Hematopoietic multipotent progenitor cell treated with erythropoietin and hydrocortisone succinate and interleukin-3 and kit ligand, for 17 days (in vitro differentiated cells): ENCODE measurements around the gene TGFB1.
A peak's percentile ranks its signal among the peaks of the same experiment; 100 is the strongest.
"Not testable (repeated sequence)": the region's sequence is repeated elsewhere in the genome, so short reads cannot be mapped to it uniquely, and the experiment has no call there.

ENCODE experiments used
- DNase-seq: peaks from one replicate; pipeline ENCODE4 v3.0.0-alpha.2; 2015; ENCODE audit warnings: low spot score

Gene TGFB1

GRCh38 chr19:41353466-41354342, at the start of gene TGFB1:
Gene TGFB1, minus strand, starts transcription at chr19:41353922. Its CDS starts 878 bp downstream, at chr19:41353044.
- peak; percentile 76 for DNase-seq

- no peak for DNase-seq
These were observed 48.3 kb upstream of the TGFB1 start for GRCh38 chr19:41402010-41402409.

GRCh38 chr19:41401483-41401882, 47.8 kb upstream of the TGFB1 start:
- DNase-seq = no peak

GRCh38 chr19:41399525-41399924, 45.8 kb upstream of the TGFB1 start:
- DNase-seq = no peak

- no peak for DNase-seq
These were observed 45.4 kb upstream of the TGFB1 start for GRCh38 chr19:41399091-41399490.

- DNase-seq = no peak
These were observed 44.9 kb upstream of the TGFB1 start for GRCh38 chr19:41398598-41398997.

- DNase-seq = no peak
These were observed 44.3 kb upstream of the TGFB1 start for GRCh38 chr19:41398050-41398418.

- DNase-seq = peak; percentile 100
These were observed 43.6 kb upstream of the TGFB1 start, which contains the start of the genes BCKDHA and EXOSC5 for GRCh38 chr19:41397086-41398049. Gene BCKDHA, plus strand, starts transcription at chr19:41397818. Its CDS starts 10 bp downstream, at chr19:41397828. Gene EXOSC5, minus strand, starts transcription at chr19:41397359. Its CDS starts 31 bp downstream, at chr19:41397328.

GRCh38 chr19:41395355-41395754, 41.6 kb upstream of the TGFB1 start:
- no peak for DNase-seq

GRCh38 chr19:41392775-41393174, 39.1 kb upstream of the TGFB1 start:
- no peak for DNase-seq

- no peak for DNase-seq
These were observed 37.9 kb upstream of the TGFB1 start for GRCh38 chr19:41391618-41392017.

- no peak for DNase-seq
These were observed 32.7 kb upstream of the TGFB1 start for GRCh38 chr19:41386442-41386841.

GRCh38 chr19:41384351-41384750, 30.6 kb upstream of the TGFB1 start:
- DNase-seq = no peak

- not testable (repeated sequence) for DNase-seq
These were observed 27.8 kb upstream of the TGFB1 start for GRCh38 chr19:41381536-41381935.

- DNase-seq = no peak
These were observed 24.4 kb upstream of the TGFB1 start for GRCh38 chr19:41377977-41378709.

GRCh38 chr19:41376998-41377365, 23.3 kb upstream of the TGFB1 start:
- no peak for DNase-seq

GRCh38 chr19:41376241-41376997, 22.7 kb upstream of the TGFB1 start, which contains the start of gene TMEM91:
Gene TMEM91, plus strand, starts transcription at chr19:41376533. Its CDS starts 1,777 bp downstream, at chr19:41378310.
- DNase-seq = no peak

GRCh38 chr19:41373993-41374392, 20.3 kb upstream of the TGFB1 start:
- DNase-seq = no peak

- no peak for DNase-seq
These were observed 18.8 kb upstream of the TGFB1 start for GRCh38 chr19:41372501-41372900.

- DNase-seq = no peak
These were observed 17.8 kb upstream of the TGFB1 start for GRCh38 chr19:41371541-41371940.

- not testable (repeated sequence) for DNase-seq
These were observed 17.4 kb upstream of the TGFB1 start for GRCh38 chr19:41371119-41371518.
